GM12892 (cell line): ENCODE results near the gene SMYD3.

ENCODE experiments used
- POLR2A ChIP-seq: IDR thresholded peaks from 2 replicates; pipeline ENCODE4 v1.6.1; 2011; ENCODE audit warnings: low read depth, low read length, control low read depth
- POLR2AphosphoS5 ChIP-seq: IDR thresholded peaks from 2 replicates; pipeline ENCODE4 v1.6.1; 2011; ENCODE audit warnings: low read depth, low read length, control low read depth
- TAF1 ChIP-seq: IDR thresholded peaks from 2 replicates; pipeline ENCODE4 v1.6.1; 2011; ENCODE audit warnings: low read depth, mild to moderate bottlenecking, control low read depth, low read length, borderline replicate concordance

DNA sequence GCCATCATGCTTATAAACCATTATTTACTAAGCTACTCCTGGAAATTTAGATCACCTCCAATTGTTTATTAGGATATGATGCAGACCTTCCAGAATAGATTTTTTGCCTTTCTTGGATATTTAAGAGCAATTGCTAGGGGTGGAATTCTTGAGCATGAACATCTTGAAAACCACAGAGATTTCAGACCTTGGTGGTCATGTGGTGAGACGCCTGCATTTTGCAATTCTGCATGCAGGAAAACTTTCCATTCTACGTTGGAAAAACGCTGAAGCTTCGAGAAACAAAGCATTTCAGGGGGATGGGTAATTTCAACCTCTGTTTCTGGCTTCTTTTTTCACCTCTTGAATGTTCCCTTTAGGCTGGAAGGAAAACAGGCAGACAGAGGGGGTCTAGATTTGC is 756.0 kb downstream of the SMYD3 start:
- no peak for TF ChIP-seq TAF1
- no peak for TF ChIP-seq POLR2A
- no peak for TF ChIP-seq POLR2AphosphoS5
